Measurements from ENCODE around the gene EML6.

The EML6 gene

GRCh38 chr2:54760310-54760709, 36.8 kb downstream of the EML6 start:
- no peak for DNase-seq

GRCh38 chr2:54763636-54764291, 40.3 kb downstream of the EML6 start:
- DNase-seq: no peak

- no peak for DNase-seq
Measured at GRCh38 chr2:54767921-54768320, 44.5 kb downstream of the EML6 start.

- DNase-seq: no peak
Measured at GRCh38 chr2:54768772-54769428, 45.4 kb downstream of the EML6 start.

GRCh38 chr2:54770211-54770610, 46.7 kb downstream of the EML6 start:
- no peak for DNase-seq

GRCh38 chr2:54770676-54771075, 47.2 kb downstream of the EML6 start:
- DNase-seq: no peak

GRCh38 chr2:54771166-54771885, 47.9 kb downstream of the EML6 start:
- DNase-seq: no peak

- DNase-seq: no peak
Measured at GRCh38 chr2:54772110-54772509, 48.6 kb downstream of the EML6 start.

- DNase-seq: no peak
Measured at GRCh38 chr2:54772531-54772930, 49.1 kb downstream of the EML6 start.

GRCh38 chr2:54773233-54773632, 49.8 kb downstream of the EML6 start:
- DNase-seq: no peak

- DNase-seq: no peak
Measured at GRCh38 chr2:54773838-54774237, 50.4 kb downstream of the EML6 start.

- DNase-seq: no peak
Measured at GRCh38 chr2:54775710-54776109, 52.2 kb downstream of the EML6 start.

GRCh38 chr2:54776494-54776893, 53.0 kb downstream of the EML6 start:
- no peak for DNase-seq

GRCh38 chr2:54783349-54783748, 59.9 kb downstream of the EML6 start:
- DNase-seq: no peak

- no peak for DNase-seq
Measured at GRCh38 chr2:54787270-54787669, 63.8 kb downstream of the EML6 start.

- no peak for DNase-seq
Measured at GRCh38 chr2:54787755-54788366, 64.4 kb downstream of the EML6 start.

GRCh38 chr2:54789878-54790277, 66.4 kb downstream of the EML6 start:
- no peak for DNase-seq

- DNase-seq: no peak
Measured at GRCh38 chr2:54791831-54792230, 68.4 kb downstream of the EML6 start.

GRCh38 chr2:54797307-54797706, 73.8 kb downstream of the EML6 start:
- no peak for DNase-seq

- DNase-seq: no peak
Measured at GRCh38 chr2:54801352-54801751, 77.9 kb downstream of the EML6 start.

- DNase-seq: no peak
Measured at GRCh38 chr2:54803783-54804751, 80.6 kb downstream of the EML6 start.

GRCh38 chr2:54805255-54805654, 81.8 kb downstream of the EML6 start:
- DNase-seq: no peak

GRCh38 chr2:54806975-54807374, 83.5 kb downstream of the EML6 start:
- no peak for DNase-seq
